Hematopoietic multipotent progenitor cell (in vitro differentiated cells): ENCODE measurements around the gene FNIP1. TPM values are rescaled to one million over a fixed set of nuclear protein-coding genes. Genes with fewer than 3 reads are reported as not detected.
"Not testable (repeated sequence)": the region's sequence is repeated elsewhere in the genome, so short reads cannot be mapped to it uniquely, and the experiment has no call there.

Source experiments
- DNase-seq, 3 donors: peaks; one replicate each; pipeline ENCODE4 v3.0.0-alpha.2; 2011 to 2015; ENCODE audit warnings: low read depth in 2 of 3, low spot score in 2 of 3
- total RNA-seq: library from RNA; depleted of rRNA; stranded (reverse); fragments of >200 nt; gene quantifications from one replicate; pipeline ENCODE4 v1.2.3, GENCODE V29; 2012

Gene FNIP1
- total RNA-seq, 1 donor = 45.8 TPM

- DNase-seq = no peak
Observed at GRCh38 chr5:131641494-131641893, 155.3 kb downstream of the FNIP1 start.

- peak in 2 of 3 donors; percentile 80 to 93 for DNase-seq
Observed at GRCh38 chr5:131640043-131640856, 156.6 kb downstream of the FNIP1 start.

GRCh38 chr5:131639148-131639547 lies 157.7 kb downstream of the FNIP1 start:
- DNase-seq = no peak

GRCh38 chr5:131637694-131638093 lies 159.1 kb downstream of the FNIP1 start:
- no peak for DNase-seq

GRCh38 chr5:131635684-131636572 lies 160.9 kb downstream of the FNIP1 start:
- peak in 2 of 3 donors; percentile 24 to 45 for DNase-seq

GRCh38 chr5:131634996-131635683 lies 161.7 kb downstream of the FNIP1 start, which contains the start of gene RAPGEF6:
Gene RAPGEF6 (minus strand): TSS chr5:131635229. CDS start chr5:131635030, 199 bp downstream.
- DNase-seq = peak; percentile 96 to 100 (median 100)

- DNase-seq = peak in 2 of 3 donors; percentile 78 to 89
Observed at GRCh38 chr5:131634666-131634995, 162.2 kb downstream of the FNIP1 start.

- no peak for DNase-seq
Observed at GRCh38 chr5:131634238-131634637, 162.6 kb downstream of the FNIP1 start.

GRCh38 chr5:131633830-131634229 lies 163.0 kb downstream of the FNIP1 start:
- DNase-seq = no peak

GRCh38 chr5:131630963-131631350 lies 165.9 kb downstream of the FNIP1 start:
- DNase-seq = no peak

- DNase-seq = no peak
Observed at GRCh38 chr5:131630208-131630962, 166.4 kb downstream of the FNIP1 start.

GRCh38 chr5:131628990-131629389 lies 167.8 kb downstream of the FNIP1 start:
- DNase-seq = no peak

GRCh38 chr5:131627207-131627865 lies 169.5 kb downstream of the FNIP1 start:
- no peak for DNase-seq

GRCh38 chr5:131622633-131623032 lies 174.2 kb downstream of the FNIP1 start:
- no peak for DNase-seq

GRCh38 chr5:131621164-131621563 lies 175.7 kb downstream of the FNIP1 start:
- DNase-seq = not testable (repeated sequence)

- no peak for DNase-seq
Observed at GRCh38 chr5:131619102-131619501, 177.7 kb downstream of the FNIP1 start.

GRCh38 chr5:131617140-131617822 lies 179.5 kb downstream of the FNIP1 start:
- no peak for DNase-seq

- peak in 1 of 3 donors; percentile 20 for DNase-seq
Observed at GRCh38 chr5:131615957-131616356, 180.9 kb downstream of the FNIP1 start.

GRCh38 chr5:131613423-131613822 lies 183.4 kb downstream of the FNIP1 start:
- no peak for DNase-seq
